HG02610 (cell line): ENCODE measurements around the gene FILIP1L.

Source experiments
- ATAC-seq: cut with Tn5 transposase; IDR thresholded peaks from one replicate; pipeline ENCODE4 v1.9.1; 2021; ENCODE audit warnings: mild to moderate bottlenecking, moderate library complexity; ENCODE audit not compliant: unreplicated experiment

FILIP1L gene

GRCh38 chr3:100125161-100125938 is 11.0 kb upstream of the FILIP1L start:
- ATAC-seq = no peak

- no peak for ATAC-seq
Measured at GRCh38 chr3:100124201-100124761, 10.0 kb upstream of the FILIP1L start.

- ATAC-seq = no peak
Measured at GRCh38 chr3:100123112-100123511, 8.8 kb upstream of the FILIP1L start.

GRCh38 chr3:100122321-100122720 is 8.0 kb upstream of the FILIP1L start:
- ATAC-seq = no peak

GRCh38 chr3:100120693-100121092 is 6.4 kb upstream of the FILIP1L start:
- no peak for ATAC-seq

GRCh38 chr3:100120012-100120411 is 5.7 kb upstream of the FILIP1L start:
- no peak for ATAC-seq

- ATAC-seq = no peak
Measured at GRCh38 chr3:100117093-100117492, 2.8 kb upstream of the FILIP1L start.

- no peak for ATAC-seq
Measured at GRCh38 chr3:100113723-100114412, 433 bp downstream of the FILIP1L start.

- ATAC-seq = no peak
Measured at GRCh38 chr3:100111728-100112127, 2.6 kb downstream of the FILIP1L start.

GRCh38 chr3:100110162-100110561 is 4.1 kb downstream of the FILIP1L start:
- ATAC-seq = no peak

GRCh38 chr3:100108464-100109079 is 5.7 kb downstream of the FILIP1L start:
- ATAC-seq = no peak

- ATAC-seq = no peak
Measured at GRCh38 chr3:100107221-100107814, 7.0 kb downstream of the FILIP1L start.

GRCh38 chr3:100106531-100107141 is 7.7 kb downstream of the FILIP1L start:
- no peak for ATAC-seq

- no peak for ATAC-seq
Measured at GRCh38 chr3:100106094-100106493, 8.2 kb downstream of the FILIP1L start.

- ATAC-seq = peak; percentile 39
Measured at GRCh38 chr3:100105501-100105900, 8.8 kb downstream of the FILIP1L start.

GRCh38 chr3:100104817-100105413 is 9.4 kb downstream of the FILIP1L start:
- no peak for ATAC-seq

- ATAC-seq = peak; percentile 22
Measured at GRCh38 chr3:100104442-100104798, 9.9 kb downstream of the FILIP1L start.

GRCh38 chr3:100103558-100104441 is 10.5 kb downstream of the FILIP1L start:
- peak; percentile 84 for ATAC-seq

- no peak for ATAC-seq
Measured at GRCh38 chr3:100102757-100103156, 11.5 kb downstream of the FILIP1L start.
